Loucy (cell line): ENCODE results near the gene LRCH3.
"Not testable (repeated sequence)": the region's sequence is repeated elsewhere in the genome, so short reads cannot be mapped to it uniquely, and the experiment has no call there.

Experiments used
- H2AFZ ChIP-seq: fragments of 200-600 bp; sonication (generic); 2 replicates; pipeline ENCODE4 v1.6.0; 2016; ENCODE audit warnings: antibody characterized with exemption, mild to moderate bottlenecking, low read length, moderate library complexity
- H3F3A ChIP-seq: fragments of 200-600 bp; 2 replicates; pipeline ENCODE4 v1.6.0; 2016; ENCODE audit warnings: antibody characterized with exemption, low read depth, mild to moderate bottlenecking
- H3K27me3 ChIP-seq: fragments of 200-600 bp; sonication (generic); 2 replicates; pipeline ENCODE4 v1.6.1; 2014; ENCODE audit warnings: low read length, mild to moderate bottlenecking; ENCODE audit not compliant: insufficient read depth, poor library complexity, severe bottlenecking
- H3K36me3 ChIP-seq: fragments of 200-600 bp; sonication (generic); 2 replicates; pipeline ENCODE4 v1.6.1; 2016; ENCODE audit warnings: low read length; ENCODE audit not compliant: insufficient read depth
- H3K4me1 ChIP-seq: fragments of 200-600 bp; sonication (generic); 2 replicates; pipeline ENCODE4 v1.5.1; 2014; ENCODE audit warnings: low read length, mild to moderate bottlenecking; ENCODE audit not compliant: insufficient read depth, poor library complexity, severe bottlenecking
- H3K4me2 ChIP-seq: fragments of 200-600 bp; sonication (generic); 2 replicates; pipeline ENCODE4 v1.6.0; 2014; ENCODE audit warnings: antibody characterized with exemption, low read length, low read depth, mild to moderate bottlenecking; ENCODE audit not compliant: poor library complexity, severe bottlenecking
- H3K4me3 ChIP-seq: fragments of 200-600 bp; sonication (generic); 2 replicates; pipeline ENCODE4 v1.5.1; 2014; ENCODE audit warnings: low read length, mild to moderate bottlenecking, mixed read lengths; ENCODE audit not compliant: poor library complexity, severe bottlenecking
- H3K79me2 ChIP-seq: fragments of 200-600 bp; sonication (generic); 2 replicates; pipeline ENCODE4 v1.6.1; 2014; ENCODE audit warnings: low read length; ENCODE audit not compliant: insufficient read depth
- H3K9ac ChIP-seq: fragments of 200-600 bp; sonication (generic); 2 replicates; pipeline ENCODE4 v1.6.0; 2014; ENCODE audit warnings: mild to moderate bottlenecking, low read depth, low read length, moderate library complexity; ENCODE audit not compliant: poor library complexity, severe bottlenecking
- H3K9me2 ChIP-seq: fragments of 200-600 bp; sonication (generic); replicated peaks from 2 replicates; pipeline ENCODE4 v1.6.1; 2016; ENCODE audit warnings: low read depth, low read length, mixed read lengths
- H3K9me3 ChIP-seq: fragments of 200-600 bp; sonication (generic); 2 replicates; pipeline ENCODE4 v1.6.1; 2014; ENCODE audit warnings: mild to moderate bottlenecking, antibody characterized with exemption, low read length, low read depth; ENCODE audit not compliant: insufficient read depth
- H4K20me1 ChIP-seq: fragments of 200-600 bp; sonication (generic); 2 replicates; pipeline ENCODE4 v1.6.0; 2014; ENCODE audit warnings: antibody characterized with exemption, low read length, mild to moderate bottlenecking; ENCODE audit not compliant: insufficient read depth, poor library complexity, severe bottlenecking
- CTCF ChIP-seq: fragments of 200-600 bp; sonication (generic); conservative IDR thresholded peaks from 2 replicates; pipeline ENCODE4 v1.5.1; 2014; ENCODE audit warnings: mild to moderate bottlenecking, antibody characterized with exemption, low read length
- EZH2phosphoT487 ChIP-seq: fragments of 200-600 bp; IDR thresholded peaks from 2 replicates; pipeline ENCODE4 v1.6.1; 2018; ENCODE audit warnings: antibody characterized with exemption, mild to moderate bottlenecking, moderate library complexity, borderline replicate concordance

The LRCH3 gene

GRCh38 chr3:197926418-197926817 lies 135.4 kb downstream of the LRCH3 start:
- no peaks in the 10 kb centered on the region for H3K36me3 ChIP-seq
- H4K20me1 ChIP-seq = no peaks in the 10 kb centered on the region
- TF ChIP-seq EZH2phosphoT487 (no peak), CTCF (peak; percentile 68)
- H3K79me2 ChIP-seq = no peaks in the 10 kb centered on the region
- H3K9me2 ChIP-seq = no peaks in the 10 kb centered on the region
- no peak overlapping the region for H3K4me2 ChIP-seq
- no peaks in the 10 kb centered on the region for H3K4me1 ChIP-seq
- no peaks in the 10 kb centered on the region for H3K9me3 ChIP-seq
- H3K4me3 ChIP-seq = no peak overlapping the region
- H3K9ac ChIP-seq = no peak overlapping the region
- H3K27me3 ChIP-seq = no peaks in the 10 kb centered on the region
- no peaks in the 10 kb centered on the region for H3F3A ChIP-seq
- H2AFZ ChIP-seq = no peak overlapping the region

GRCh38 chr3:197927578-197927977 lies 136.5 kb downstream of the LRCH3 start:
- H3K9ac ChIP-seq, H3K4me1 ChIP-seq, H3K27me3 ChIP-seq, H3F3A ChIP-seq, H2AFZ ChIP-seq, H3K79me2 ChIP-seq, H3K4me2 ChIP-seq, H3K9me3 ChIP-seq, H4K20me1 ChIP-seq, H3K9me2 ChIP-seq, H3K4me3 ChIP-seq, H3K36me3 ChIP-seq: not testable (repeated sequence)

- H3K4me2 ChIP-seq = no peak overlapping the region
- no peak for TF ChIP-seq CTCF
- H3K79me2 ChIP-seq = no peaks in the 10 kb centered on the region
- H3K9me3 ChIP-seq = no peaks in the 10 kb centered on the region
- H3K9me2 ChIP-seq = no peaks in the 10 kb centered on the region
- H3K9ac ChIP-seq = no peak overlapping the region
- no peaks in the 10 kb centered on the region for H3K36me3 ChIP-seq
- no peaks in the 10 kb centered on the region for H3F3A ChIP-seq
- H3K27me3 ChIP-seq = no peaks in the 10 kb centered on the region
- H3K4me3 ChIP-seq = no peak overlapping the region
- H2AFZ ChIP-seq = no peak overlapping the region
- peaks cover 5% of the 10 kb centered on the region for H3K4me1 ChIP-seq
- no peaks in the 10 kb centered on the region for H4K20me1 ChIP-seq
These were observed 145.8 kb downstream of the LRCH3 start for GRCh38 chr3:197936819-197937384.
